CD4-positive, alpha-beta T cell (primary cell): Measurements from ENCODE around the gene CNKSR3. TPM values are rescaled to one million over a fixed set of nuclear protein-coding genes. Genes with fewer than 3 reads are reported as not detected.
A peak's percentile ranks its signal among the peaks of the same experiment; 100 is the strongest.

Experiments used
- ATAC-seq: fragments of 200-7000 bp; cut with Tn5 transposase; one replicate; pipeline ENCODE4 v1.10.0; 2022; ENCODE audit warnings: mild to moderate bottlenecking; ENCODE audit not compliant: poor library complexity
- CTCF ChIA-PET: fragments of 350-600 bp; sonication (Branson Sonifier 250); formaldehyde crosslinking; loops from one replicate; lab custom pipeline; 2021; ENCODE audit warnings: antibody characterized with exemption, inconsistent platforms; lab: Charles Lee
- POLR2A ChIA-PET: fragments of 350-600 bp; sonication (Branson Sonifier 250); formaldehyde crosslinking; loops from one replicate; lab custom pipeline; 2021; ENCODE audit warnings: antibody characterized with exemption, inconsistent platforms; lab: Charles Lee
- DNase-seq, 14 experiments: peaks; one replicate each; pipeline ENCODE4 v3.0.0-alpha.2; 2013 to 2020; ENCODE audit warnings: mixed read lengths in 2 of 14
- H3K27ac ChIP-seq, 2 donors: one replicate each; pipeline versions ENCODE4 v1.5.1 to v1.7.0; 2013; ENCODE audit warnings: low read length in 2 of 2, low read depth in 1 of 2, mild to moderate bottlenecking in 1 of 2
- H3K27me3 ChIP-seq, 2 experiments: 1 replicate in 1 of 2; 2 replicates in 1 of 2; pipeline versions ENCODE4 v1.6.1 to v1.7.0; 2013; ENCODE audit warnings: low read length in 2 of 2, control low read depth in 1 of 2, mild to moderate bottlenecking in 1 of 2, moderate library complexity in 1 of 2; ENCODE audit not compliant: insufficient read depth in 2 of 2, control insufficient read depth in 1 of 2
- H3K36me3 ChIP-seq: one replicate; pipeline ENCODE4 v1.6.1; 2013; ENCODE audit warnings: low read length, control low read depth; ENCODE audit not compliant: insufficient read depth
- H3K4me1 ChIP-seq: one replicate; pipeline ENCODE4 v1.6.1; 2013; ENCODE audit warnings: low read length, control low read depth; ENCODE audit not compliant: insufficient read depth
- H3K4me3 ChIP-seq: one replicate; pipeline ENCODE4 v1.5.1; 2013; ENCODE audit warnings: mild to moderate bottlenecking, low read length, moderate library complexity
- H3K9me3 ChIP-seq, 2 experiments: 1 replicate in 1 of 2; 2 replicates in 1 of 2; pipeline versions ENCODE4 v1.6.1 to v1.7.0; 2013; ENCODE audit warnings: low read length in 2 of 2, mild to moderate bottlenecking in 2 of 2, control low read depth in 1 of 2, moderate library complexity in 1 of 2; ENCODE audit not compliant: control insufficient read depth in 1 of 2, insufficient read depth in 1 of 2
- H3K27ac Mint-ChIP-seq: one replicate; pipeline ENCODE4 v1.8.0; 2020; ENCODE audit warnings: mixed read lengths
- H3K27me3 Mint-ChIP-seq: one replicate; pipeline ENCODE4 v1.8.0; 2021; ENCODE audit warnings: mixed read lengths
- H3K36me3 Mint-ChIP-seq: one replicate; pipeline ENCODE4 v1.8.0; 2021; ENCODE audit warnings: low read depth, mixed read lengths
- H3K4me1 Mint-ChIP-seq: one replicate; pipeline ENCODE4 v1.8.0; 2021; ENCODE audit warnings: low read depth, mixed read lengths
- H3K4me3 Mint-ChIP-seq: one replicate; pipeline ENCODE4 v1.8.0; 2020; ENCODE audit warnings: mild to moderate bottlenecking, mixed read lengths
- H3K9me3 Mint-ChIP-seq: one replicate; pipeline ENCODE4 v1.8.0; 2020; ENCODE audit warnings: mixed read lengths
- CTCF ChIP-seq: fragments of 200-600 bp; IDR thresholded peaks from one replicate; pipeline ENCODE4 v1.8.0; 2022; ENCODE audit warnings: antibody characterized with exemption, mild to moderate bottlenecking
- intact Hi-C, 2 experiments: fragments of 100-400 bp; cut with DNase I in 1 of 2; cut with micrococcal nuclease in 1 of 2; formaldehyde crosslinking; loops; one replicate each; pipeline versions ENCODE4 v1.15.1 to v1.9.0; 2023 to 2025; cut with DNase I, micrococcal nuclease
- total RNA-seq, 174 experiments: library from RNA in 2 of 174; stranded (reverse) in 2 of 174; gene quantifications; one replicate each; pipeline ENCODE4 v1.2.3 and lab custom pipeline; 2021 to 2026

CNKSR3 gene
- total RNA-seq, 2 experiments from 2014 or later, result 0.14 TPM; not detected in 1

GRCh38 chr6:154371281-154371680, 139.2 kb downstream of the CNKSR3 start:
- ATAC-seq (no peak), DNase-seq (no peak)
- no peaks in the 10 kb centered on the region for H3K36me3 Mint-ChIP-seq
- no peak overlapping the region for H3K27ac Mint-ChIP-seq
- CTCF ChIA-PET, result interaction anchor here (1.1 to 1.6 kb wide), 2 partner anchors 94 to 217 kb away, joined by 4 read pairs; no protein-coding TSS in a partner anchor
- Histone ChIP-seq H3K4me3 (no peak overlapping the region), H3K27me3 (no peaks in the 10 kb centered on the region), H3K4me1 (no peaks in the 10 kb centered on the region), H3K9me3 (no peaks in the 10 kb centered on the region), H3K36me3 (no peaks in the 10 kb centered on the region), H3K27ac (no peak overlapping the region)
- H3K27me3 Mint-ChIP-seq, result no peaks in the 10 kb centered on the region
- intact Hi-C loops, result loop anchor here in 1 of 2 experiments (5.0 kb wide), 1 partner anchor 94 kb away; no protein-coding TSS in a partner anchor
- no peaks in the 10 kb centered on the region for H3K9me3 Mint-ChIP-seq
- no peak for TF ChIP-seq CTCF
- no peak overlapping the region for H3K4me3 Mint-ChIP-seq
- peaks cover 8% of the 10 kb centered on the region for H3K4me1 Mint-ChIP-seq
- POLR2A ChIA-PET, result no interaction called here

DNA sequence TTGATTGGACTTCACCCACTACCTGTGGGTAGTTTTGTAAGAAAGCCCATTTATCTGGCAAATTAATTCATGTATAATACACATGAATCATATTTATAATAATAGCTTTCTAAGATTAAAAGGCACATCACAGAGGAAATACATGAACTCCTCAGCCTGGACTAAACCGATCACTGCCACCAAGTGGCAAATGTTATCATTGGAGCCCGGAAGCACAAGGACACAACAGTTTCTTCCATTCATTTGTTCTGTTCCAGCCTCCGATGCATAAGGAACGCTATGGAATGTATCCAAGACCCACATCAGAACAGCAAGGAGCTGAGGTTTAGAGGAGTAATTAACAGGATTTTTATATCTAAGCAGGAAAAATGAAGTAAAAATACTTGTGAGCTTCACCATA, 139.9 kb downstream of the CNKSR3 start:
- no peaks in the 10 kb centered on the region for H3K9me3 Mint-ChIP-seq
- H3K4me1 Mint-ChIP-seq, result peaks cover 8% of the 10 kb centered on the region
- Histone ChIP-seq H3K36me3 (no peaks in the 10 kb centered on the region), H3K4me3 (no peak overlapping the region), H3K4me1 (no peaks in the 10 kb centered on the region), H3K27me3 (no peaks in the 10 kb centered on the region), H3K9me3 (no peaks in the 10 kb centered on the region), H3K27ac (no peak overlapping the region)
- ATAC-seq (peak; percentile 49), DNase-seq (peak in 5 of 14 experiments; percentile 4 to 55 (median 31))
- peak; percentile 55 for TF ChIP-seq CTCF
- H3K4me3 Mint-ChIP-seq, result no peak overlapping the region
- no peaks in the 10 kb centered on the region for H3K36me3 Mint-ChIP-seq
- intact Hi-C loops, result loop anchor here (1.0 to 5.0 kb wide), 2 partner anchors 93 to 216 kb away; no protein-coding TSS in a partner anchor
- CTCF ChIA-PET, result interaction anchor here (0.6 to 1.6 kb wide), 2 partner anchors 93 to 213 kb away, joined by 3 to 4 read pairs; no protein-coding TSS in a partner anchor
- POLR2A ChIA-PET, result interaction anchor here (0.7 kb wide), 1 partner anchor 280 kb away, joined by 3 read pairs; no protein-coding TSS in a partner anchor
- no peak overlapping the region for H3K27ac Mint-ChIP-seq
- H3K27me3 Mint-ChIP-seq, result no peaks in the 10 kb centered on the region

DNA sequence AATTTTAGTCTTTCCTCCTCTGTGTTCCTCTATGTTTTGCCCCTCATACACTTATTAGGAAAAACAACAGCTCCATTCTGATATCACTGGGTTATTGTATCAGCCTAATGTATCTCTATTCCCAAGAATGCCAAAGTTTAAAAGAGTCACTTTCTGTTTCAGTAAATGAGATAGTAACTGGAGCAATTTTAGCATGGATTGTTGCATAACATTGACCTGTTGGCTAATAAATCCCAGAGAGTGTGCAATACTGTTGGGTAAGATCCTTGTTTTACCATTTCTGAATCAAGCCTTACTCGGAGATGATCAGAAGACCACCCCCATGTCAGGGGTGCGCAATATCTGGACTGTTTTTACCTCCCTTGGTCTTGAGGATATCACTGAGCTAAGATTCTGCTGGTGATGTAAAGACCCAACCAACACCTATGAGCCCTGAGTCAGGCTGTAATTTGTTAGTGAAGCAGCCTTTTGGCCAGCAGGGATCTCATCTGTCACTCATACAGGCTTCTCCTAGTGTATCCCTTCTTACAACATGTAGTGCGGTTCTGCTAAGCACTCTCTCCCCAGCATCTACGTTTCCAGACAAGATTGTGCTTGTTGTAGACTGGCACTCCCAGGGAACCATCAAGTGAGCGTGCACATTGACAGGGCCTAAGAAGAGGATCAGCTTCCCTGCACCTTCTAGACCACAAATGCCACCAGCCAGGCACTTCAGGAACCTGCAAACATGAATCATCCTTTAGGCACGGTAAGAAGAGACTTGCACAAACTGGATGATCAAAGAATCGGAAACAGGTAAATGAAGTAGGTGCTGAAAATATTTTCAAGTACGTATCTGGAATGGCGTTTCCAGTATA, 142.4 kb downstream of the CNKSR3 start:
- Histone ChIP-seq H3K36me3 (no peaks in the 10 kb centered on the region), H3K4me3 (no peak overlapping the region), H3K9me3 (no peaks in the 10 kb centered on the region), H3K27me3 (no peaks in the 10 kb centered on the region), H3K27ac (no peak overlapping the region), H3K4me1 (no peaks in the 10 kb centered on the region)
- intact Hi-C loops, result no loop called here
- ChIA-PET POLR2A (interaction anchor here (1.4 kb wide), 1 partner anchor 211 kb away, joined by 4 read pairs; no protein-coding TSS in a partner anchor), CTCF (no interaction called here)
- H3K36me3 Mint-ChIP-seq, result no peaks in the 10 kb centered on the region
- no peaks in the 10 kb centered on the region for H3K27me3 Mint-ChIP-seq
- DNase-seq (no peak), ATAC-seq (no peak)
- H3K4me3 Mint-ChIP-seq, result no peak overlapping the region
- H3K27ac Mint-ChIP-seq, result no peak overlapping the region
- no peaks in the 10 kb centered on the region for H3K9me3 Mint-ChIP-seq
- peaks cover 8% of the 10 kb centered on the region for H3K4me1 Mint-ChIP-seq
- TF ChIP-seq CTCF, result no peak
